Measurements from ENCODE around the gene VWDE. TPM values are rescaled to one million over a fixed set of nuclear protein-coding genes. Genes with fewer than 3 reads are reported as not detected.
"Not testable (repeated sequence)": the region's sequence is repeated elsewhere in the genome, so short reads cannot be mapped to it uniquely, and the experiment has no call there.

VWDE gene
- total RNA-seq = not detected in 2 replicates

DNA sequence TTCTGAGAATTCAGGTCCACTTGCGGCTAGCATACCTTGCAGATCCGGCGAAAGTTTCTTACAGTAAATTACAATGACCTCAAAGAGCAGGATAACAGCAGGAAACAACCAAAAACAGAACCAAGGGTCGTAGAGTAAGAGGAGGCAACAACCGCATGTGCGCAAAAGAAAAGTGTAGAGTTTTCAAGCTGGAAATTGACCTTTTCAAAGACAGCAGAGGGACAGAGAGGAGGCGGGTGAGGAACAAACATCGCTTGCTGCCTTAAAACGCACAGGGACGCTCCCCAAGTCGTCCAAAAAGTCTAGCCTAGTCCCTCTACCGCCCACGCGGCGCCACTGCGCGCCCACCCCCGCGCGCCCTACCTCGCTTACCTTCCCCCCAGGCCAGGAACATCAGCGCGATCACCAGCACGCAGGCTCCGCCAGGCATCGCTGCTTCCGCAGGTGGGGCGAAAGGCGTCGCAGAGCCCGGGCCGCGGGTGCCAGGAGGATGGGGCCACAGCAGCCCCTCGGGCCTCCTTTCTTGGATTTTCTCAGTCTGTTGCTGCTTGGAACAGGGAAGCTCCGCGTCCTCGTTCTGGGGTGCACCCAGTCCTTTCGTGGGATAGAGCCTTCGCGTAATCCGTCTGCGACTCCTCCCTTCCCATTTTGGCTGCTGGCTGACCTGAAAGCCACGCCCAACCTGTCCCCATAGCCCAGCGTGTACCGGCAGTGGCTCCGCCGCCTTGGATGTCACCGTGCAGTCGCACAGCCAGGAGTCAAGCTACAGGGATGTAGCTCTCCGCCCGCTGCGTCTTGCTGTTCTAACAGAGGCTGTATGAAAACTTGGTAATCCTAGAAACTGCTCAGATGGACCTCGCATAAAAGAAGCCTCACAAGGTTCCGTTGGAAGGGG lies at the start of gene VWDE:
Gene VWDE, minus strand, starts transcription at position 579 of the 895 bp plus-strand sequence. Its CDS starts 149 bp downstream, at position 430.
- Mint-ChIP-seq H3K27me3 (peaks cover 26% of the 10 kb centered on the region), H3K36me3 (ENCODE audit: low read depth) (no peaks in the 10 kb centered on the region), H3K9me3 (peaks cover 5% of the 10 kb centered on the region), H3K4me3 (peak within 1 kb of the TSS; percentile 65), H3K27ac (no peak within 1 kb of the TSS), H3K4me1 (peaks cover 14% of the 10 kb centered on the region)
- TF ChIP-seq, protein P1, sequence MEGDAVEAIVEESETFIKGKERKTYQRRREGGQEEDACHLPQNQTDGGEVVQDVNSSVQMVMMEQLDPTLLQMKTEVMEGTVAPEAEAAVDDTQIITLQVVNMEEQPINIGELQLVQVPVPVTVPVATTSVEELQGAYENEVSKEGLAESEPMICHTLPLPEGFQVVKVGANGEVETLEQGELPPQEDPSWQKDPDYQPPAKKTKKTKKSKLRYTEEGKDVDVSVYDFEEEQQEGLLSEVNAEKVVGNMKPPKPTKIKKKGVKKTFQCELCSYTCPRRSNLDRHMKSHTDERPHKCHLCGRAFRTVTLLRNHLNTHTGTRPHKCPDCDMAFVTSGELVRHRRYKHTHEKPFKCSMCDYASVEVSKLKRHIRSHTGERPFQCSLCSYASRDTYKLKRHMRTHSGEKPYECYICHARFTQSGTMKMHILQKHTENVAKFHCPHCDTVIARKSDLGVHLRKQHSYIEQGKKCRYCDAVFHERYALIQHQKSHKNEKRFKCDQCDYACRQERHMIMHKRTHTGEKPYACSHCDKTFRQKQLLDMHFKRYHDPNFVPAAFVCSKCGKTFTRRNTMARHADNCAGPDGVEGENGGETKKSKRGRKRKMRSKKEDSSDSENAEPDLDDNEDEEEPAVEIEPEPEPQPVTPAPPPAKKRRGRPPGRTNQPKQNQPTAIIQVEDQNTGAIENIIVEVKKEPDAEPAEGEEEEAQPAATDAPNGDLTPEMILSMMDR (IDR thresholded peaks at IDR 0.05) = no peak
- no peak for DNase-seq
- intact Hi-C loops (cut with micrococcal nuclease) = no loop called here
- ChIA-PET CTCF (no interaction called here), POLR2A (no interaction called here)
- no peak for ATAC-seq (ENCODE audit: low read depth)

DNA sequence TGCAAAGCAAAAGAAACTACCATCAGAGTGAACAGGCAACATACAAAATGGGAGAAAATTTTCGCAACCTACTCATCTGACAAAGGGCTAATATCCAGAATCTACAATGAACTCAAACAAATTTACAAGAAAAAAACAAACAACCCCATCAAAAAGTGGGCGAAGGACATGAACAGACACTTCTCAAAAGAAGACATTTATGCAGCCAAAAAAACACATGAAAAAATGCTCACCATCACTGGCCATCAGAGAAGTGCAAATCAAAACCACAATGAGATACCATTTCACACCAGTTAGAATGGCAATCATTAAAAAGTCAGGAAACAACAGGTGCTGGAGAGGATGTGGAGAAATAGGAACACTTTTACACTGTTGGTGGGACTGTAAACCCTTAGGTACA lies 49.5 kb upstream of the VWDE start:
- POLR2A ChIA-PET; H3K27ac Mint-ChIP-seq; H3K9me3 Mint-ChIP-seq; H3K36me3 Mint-ChIP-seq (ENCODE audit: low read depth); H3K4me3 Mint-ChIP-seq; DNase-seq; ATAC-seq (ENCODE audit: low read depth); H3K4me1 Mint-ChIP-seq; CTCF ChIA-PET; H3K27me3 Mint-ChIP-seq; intact Hi-C loops (cut with micrococcal nuclease): not testable (repeated sequence)

DNA sequence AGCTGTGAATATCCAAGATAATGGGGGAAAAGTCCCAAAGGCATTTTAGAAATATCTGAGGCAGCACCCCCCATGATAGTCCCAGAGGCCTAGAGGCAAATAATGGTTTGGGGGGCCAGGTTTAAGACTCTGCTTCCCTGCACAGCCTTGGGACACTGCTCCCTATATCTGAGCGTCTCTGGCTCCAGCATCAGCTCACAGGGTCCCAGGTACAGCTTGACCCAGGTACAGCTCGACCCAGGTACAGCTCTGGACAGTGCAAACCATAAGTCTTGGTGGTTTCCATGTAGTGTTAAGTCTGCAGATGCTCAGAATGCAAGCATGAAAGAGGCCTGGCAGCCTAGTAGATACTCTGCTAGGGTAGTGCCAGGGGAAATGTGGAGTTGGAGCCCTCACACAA lies 47.0 kb upstream of the VWDE start:
- Mint-ChIP-seq H3K36me3 (ENCODE audit: low read depth) (no peaks in the 10 kb centered on the region), H3K4me1 (no peaks in the 10 kb centered on the region), H3K9me3 (no peaks in the 10 kb centered on the region), H3K27me3 (no peaks in the 10 kb centered on the region), H3K4me3 (no peak overlapping the region), H3K27ac (no peak overlapping the region)
- DNase-seq (no peak), ATAC-seq (ENCODE audit: low read depth) (no peak)
- TF ChIP-seq, protein P1 (IDR thresholded peaks at IDR 0.05) = no peak
- ChIA-PET CTCF (no interaction called here), POLR2A (no interaction called here)
- intact Hi-C loops (cut with micrococcal nuclease) = no loop called here

DNA sequence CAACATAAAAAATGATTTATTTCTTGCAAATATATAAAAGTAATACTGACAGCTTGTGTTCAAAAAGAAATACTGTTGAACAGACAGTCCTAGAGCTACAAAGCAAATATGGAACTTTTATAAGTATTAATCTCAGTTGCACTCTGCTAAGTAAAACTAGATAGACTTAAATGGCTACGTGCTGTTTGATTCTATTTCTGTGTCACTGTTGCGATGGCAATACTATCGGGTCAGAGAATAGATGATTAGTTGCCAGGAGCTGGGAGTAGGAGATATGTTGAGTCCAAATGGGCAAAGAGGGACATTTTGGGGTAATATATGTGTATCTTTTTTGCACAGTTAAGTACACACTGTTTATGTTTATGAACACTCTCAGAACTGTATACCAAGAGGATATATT lies 41.1 kb upstream of the VWDE start:
- no peak overlapping the region for H3K27ac Mint-ChIP-seq
- no peaks in the 10 kb centered on the region for H3K36me3 Mint-ChIP-seq (ENCODE audit: low read depth)
- no peaks in the 10 kb centered on the region for H3K4me1 Mint-ChIP-seq
- intact Hi-C loops (cut with micrococcal nuclease) = no loop called here
- H3K4me3 Mint-ChIP-seq = no peak overlapping the region
- no peaks in the 10 kb centered on the region for H3K9me3 Mint-ChIP-seq
- ChIA-PET CTCF (no interaction called here), POLR2A (no interaction called here)
- no peak for DNase-seq
- no peaks in the 10 kb centered on the region for H3K27me3 Mint-ChIP-seq
- ATAC-seq (ENCODE audit: low read depth) = no peak
- TF ChIP-seq, protein P1 (IDR thresholded peaks at IDR 0.05) = no peak

DNA sequence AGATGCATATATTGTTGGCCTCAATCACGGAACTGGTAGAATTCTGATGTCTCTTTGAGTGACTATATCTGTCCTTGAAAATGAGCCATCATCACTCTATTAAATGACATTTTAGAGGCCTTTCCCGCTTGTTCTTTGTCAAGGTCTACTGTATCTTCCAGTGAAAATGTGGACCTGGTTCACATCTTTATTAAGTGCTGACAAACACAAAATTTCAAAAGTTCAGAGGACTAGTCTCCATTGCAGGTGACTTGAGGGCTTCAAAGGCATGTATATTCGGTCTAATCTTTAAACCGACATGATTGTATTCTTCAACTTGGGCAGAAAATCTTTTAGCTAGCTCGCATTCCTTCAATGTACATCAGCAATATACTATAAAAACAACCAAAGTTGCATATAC lies 36.6 kb upstream of the VWDE start:
- Mint-ChIP-seq H3K27me3 (no peaks in the 10 kb centered on the region), H3K36me3 (ENCODE audit: low read depth) (no peaks in the 10 kb centered on the region), H3K27ac (no peak overlapping the region), H3K4me3 (no peak overlapping the region), H3K9me3 (no peaks in the 10 kb centered on the region), H3K4me1 (no peaks in the 10 kb centered on the region)
- ATAC-seq (ENCODE audit: low read depth) = no peak
- intact Hi-C loops (cut with micrococcal nuclease) = no loop called here
- DNase-seq = no peak
- POLR2A ChIA-PET = no interaction called here
- TF ChIP-seq, protein P1 (IDR thresholded peaks at IDR 0.05) = no peak
- CTCF ChIA-PET = no interaction called here

Measured in activated B cell treated with CpG ODN at 0.5 μM for 24 hours (primary cell).